GM19397 (cell line): ENCODE measurements around the gene JARID2.

Source experiments
- ATAC-seq: cut with Tn5 transposase; IDR thresholded peaks from one replicate; pipeline ENCODE4 v1.9.1; 2021; ENCODE audit warnings: mild to moderate bottlenecking, moderate library complexity; ENCODE audit not compliant: unreplicated experiment

Gene JARID2

GRCh38 chr6:15330174-15330944, 84.5 kb downstream of the JARID2 start:
- ATAC-seq: no peak

DNA sequence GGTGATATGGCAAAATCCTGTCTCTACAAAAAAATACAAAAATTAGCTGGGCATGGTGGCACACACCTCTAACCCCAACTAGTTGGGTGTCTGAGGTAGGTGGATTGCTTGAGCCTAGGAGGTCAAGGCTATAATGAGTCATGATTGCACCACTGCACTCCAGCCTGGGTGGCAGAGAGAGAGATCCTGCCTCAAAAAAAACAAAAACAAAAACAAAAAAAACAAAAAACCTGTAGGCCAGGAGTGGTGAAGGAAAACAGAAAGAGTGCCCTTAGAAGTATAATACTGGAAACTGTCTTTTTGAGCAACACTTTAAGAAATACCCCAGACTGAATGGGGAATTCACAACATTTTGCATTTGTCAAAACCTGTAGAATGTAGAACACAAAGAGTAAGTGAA, 85.3 kb downstream of the JARID2 start:
- ATAC-seq: no peak

GRCh38 chr6:15331629-15332251, 85.9 kb downstream of the JARID2 start:
- no peak for ATAC-seq

GRCh38 chr6:15332446-15332845, 86.6 kb downstream of the JARID2 start:
- no peak for ATAC-seq

GRCh38 chr6:15335385-15335784, 89.5 kb downstream of the JARID2 start:
- no peak for ATAC-seq

- no peak for ATAC-seq
Measured at GRCh38 chr6:15335916-15336315, 90.0 kb downstream of the JARID2 start.

DNA sequence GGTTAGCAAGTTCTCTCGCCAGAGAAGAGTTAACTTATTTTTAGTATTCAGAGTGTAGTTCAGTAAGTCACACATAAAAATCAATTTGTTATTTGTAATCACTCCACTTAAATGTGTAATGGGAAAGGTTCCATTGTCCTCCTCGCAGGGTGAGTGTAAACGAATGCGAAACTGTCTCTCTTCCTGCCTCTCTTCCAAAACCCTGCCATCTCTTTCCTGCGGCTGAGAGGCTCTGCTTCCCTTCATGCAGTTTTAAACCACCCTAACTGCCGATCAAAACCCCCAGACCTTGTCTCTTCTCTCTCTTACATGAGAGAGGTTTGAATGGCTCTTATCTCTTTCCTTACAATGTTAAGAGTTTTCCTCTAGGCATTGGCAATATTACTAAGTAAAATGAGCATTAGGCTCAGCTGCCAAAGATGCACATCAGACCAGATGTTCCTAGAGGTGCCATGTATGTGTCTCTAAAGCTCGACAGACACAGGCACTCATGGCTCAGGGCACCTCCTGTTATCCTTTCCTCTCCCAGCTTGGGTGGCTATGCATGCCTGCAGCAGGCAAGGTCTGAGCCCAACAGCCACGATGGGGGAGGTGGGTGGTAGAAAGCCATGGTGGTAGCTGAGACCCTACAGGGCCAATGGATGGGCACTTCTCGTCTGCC, 91.2 kb downstream of the JARID2 start:
- no peak for ATAC-seq

GRCh38 chr6:15337582-15337981, 91.7 kb downstream of the JARID2 start:
- no peak for ATAC-seq

- ATAC-seq: no peak
Measured at GRCh38 chr6:15338476-15338875, 92.6 kb downstream of the JARID2 start.

DNA sequence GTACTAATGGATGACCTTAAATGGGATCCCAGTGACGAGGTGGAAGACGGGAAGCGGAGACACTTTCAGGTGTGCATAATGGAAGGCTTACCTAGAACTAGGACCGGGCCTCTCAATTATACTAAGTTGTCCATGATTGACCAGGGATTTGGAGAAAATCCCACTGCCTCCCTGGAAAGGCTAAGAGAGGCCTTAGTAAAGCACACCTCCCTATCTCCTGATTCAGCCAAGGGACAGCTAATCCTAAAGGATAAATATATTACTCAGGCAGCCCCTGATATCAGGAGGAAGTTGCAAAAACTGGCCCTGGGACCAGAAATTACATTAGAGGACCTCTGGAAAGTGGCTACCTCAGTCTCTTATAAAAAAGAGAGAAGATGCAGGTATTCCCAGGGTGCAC, 93.2 kb downstream of the JARID2 start:
- no peak for ATAC-seq

- ATAC-seq: no peak
Measured at GRCh38 chr6:15340105-15340601, 94.3 kb downstream of the JARID2 start.

DNA sequence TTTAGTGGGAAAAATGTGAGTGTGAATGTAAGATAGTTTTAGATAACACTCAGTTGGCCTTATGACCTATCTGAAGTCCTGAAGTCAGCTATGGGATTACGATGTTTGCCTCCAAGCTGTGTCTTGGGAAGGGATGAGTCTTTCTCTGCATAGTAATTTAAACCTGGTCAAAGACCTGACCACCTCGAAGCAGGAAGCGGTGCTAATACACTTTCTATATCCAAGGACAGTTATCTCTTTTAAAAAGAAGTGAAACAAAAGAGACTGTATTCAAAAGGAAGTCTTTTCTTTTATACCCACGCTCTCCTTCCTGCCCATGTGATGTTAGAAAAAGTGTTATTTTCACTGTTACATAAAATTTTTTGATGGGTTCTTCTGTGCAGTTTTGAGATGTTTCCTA, 94.9 kb downstream of the JARID2 start:
- ATAC-seq: no peak

DNA sequence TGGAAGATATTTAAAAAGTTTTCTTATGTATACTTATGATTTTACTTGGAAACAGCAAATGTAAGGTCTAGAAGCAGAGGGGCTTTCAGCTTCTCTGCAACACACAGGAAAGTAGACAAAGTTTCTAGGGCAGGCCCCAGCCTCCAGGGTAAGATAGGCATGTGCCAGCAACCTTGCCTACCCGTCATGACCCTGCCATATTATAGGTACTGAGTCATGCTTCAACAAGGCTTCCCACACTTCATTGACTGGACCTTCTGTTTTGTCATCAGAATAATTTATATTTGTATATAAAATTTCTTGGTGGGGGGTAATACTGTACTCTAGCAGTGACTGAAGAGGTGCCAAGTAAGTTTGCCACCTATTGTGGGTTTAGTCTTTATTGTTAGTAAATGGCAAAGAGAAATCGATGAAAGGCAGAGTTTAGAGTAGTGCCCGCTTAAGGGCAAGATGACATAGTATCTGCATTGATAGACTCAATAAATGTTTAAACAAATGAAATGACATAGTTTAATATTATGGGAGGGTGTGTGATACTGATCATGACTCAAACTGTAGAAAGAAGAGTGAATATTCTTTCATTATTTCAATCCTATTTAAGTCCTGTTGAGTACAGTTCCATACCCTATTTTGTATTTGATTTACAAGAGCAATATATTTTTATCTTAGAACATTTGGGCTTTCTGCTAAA, 95.6 kb downstream of the JARID2 start:
- no peak for ATAC-seq

DNA sequence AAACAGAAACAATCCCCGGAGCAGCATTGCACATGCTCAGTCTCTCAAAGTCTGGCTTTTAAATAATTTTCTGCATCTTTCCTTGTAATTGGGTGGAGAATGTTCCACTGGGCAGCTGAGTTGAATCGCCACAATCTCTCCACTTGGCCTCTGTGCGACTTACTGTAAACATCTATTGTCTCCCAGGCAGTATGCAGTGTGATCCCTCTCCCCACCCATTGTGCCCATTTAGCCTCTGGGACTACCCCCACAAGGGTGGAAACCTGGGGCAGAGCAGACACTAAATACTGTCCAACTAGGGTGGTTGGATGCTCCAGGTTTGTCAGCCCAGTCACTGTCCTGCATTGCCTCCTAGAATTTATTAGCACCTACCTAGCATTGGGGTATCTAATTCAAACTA, 96.2 kb downstream of the JARID2 start:
- ATAC-seq: no peak

- ATAC-seq: no peak
Measured at GRCh38 chr6:15343490-15344191, 97.8 kb downstream of the JARID2 start.

GRCh38 chr6:15344192-15344519, 98.3 kb downstream of the JARID2 start:
- ATAC-seq: no peak

- ATAC-seq: no peak
Measured at GRCh38 chr6:15344831-15345230, 99.0 kb downstream of the JARID2 start.

DNA sequence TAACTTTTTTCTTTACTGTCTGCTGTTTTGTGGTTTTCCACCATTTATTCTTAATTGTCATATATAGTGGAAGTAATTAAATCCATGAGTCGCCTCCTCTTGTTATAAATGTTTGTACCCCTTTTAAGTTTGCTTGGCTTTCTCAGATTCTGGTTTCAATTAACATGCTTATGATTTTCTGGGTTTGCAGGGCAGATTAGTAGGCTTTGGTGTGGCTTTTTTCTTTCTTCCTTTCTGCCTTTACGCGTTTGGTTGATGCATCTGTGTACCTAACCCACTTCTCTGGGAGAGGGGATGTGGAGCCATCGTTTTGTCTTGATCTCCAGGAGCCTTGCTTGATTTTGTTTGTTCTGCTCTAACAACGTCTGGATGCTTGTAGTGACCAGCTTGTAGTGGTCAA, 100.4 kb downstream of the JARID2 start:
- ATAC-seq: no peak

- ATAC-seq: no peak
Measured at GRCh38 chr6:15348528-15348927, 102.7 kb downstream of the JARID2 start.

DNA sequence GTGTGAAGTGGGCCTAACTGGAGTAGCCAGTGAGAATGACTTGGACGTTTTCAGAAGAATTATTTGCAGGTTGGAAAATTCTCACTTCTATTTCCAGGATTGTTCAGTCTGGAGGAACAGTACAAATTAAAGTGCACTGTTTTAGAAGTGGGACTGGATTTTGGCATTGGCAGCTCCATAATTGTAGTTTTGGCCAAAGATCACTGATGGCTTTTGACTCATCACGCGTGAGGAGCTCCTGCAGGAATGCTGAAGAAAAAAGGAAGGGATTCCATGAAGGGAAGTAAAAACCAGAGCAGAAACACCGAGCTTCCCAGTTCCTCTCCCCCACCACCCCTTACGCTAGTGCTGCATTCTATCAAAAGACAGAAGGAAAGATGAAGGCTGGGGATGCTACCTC, 103.5 kb downstream of the JARID2 start:
- ATAC-seq: no peak
